HepG2 (cell line): ENCODE results near the gene ZFP69B. TPM values are rescaled to one million over a fixed set of nuclear protein-coding genes. Genes with fewer than 3 reads are reported as not detected.

Experiments used
- CENPX ChIP-seq: sonication (generic); formaldehyde crosslinking; IDR thresholded peaks from 2 replicates; pipeline ENCODE4 v1.9.0; 2021; ENCODE audit warnings: mild to moderate bottlenecking, missing genetic modification reagents, moderate library complexity
- HDAC1 ChIP-seq: sonication (generic); formaldehyde crosslinking; IDR thresholded peaks from 2 replicates; pipeline ENCODE4 v1.5.1; 2020; ENCODE audit warnings: mild to moderate bottlenecking, missing genetic modification reagents
- MAZ ChIP-seq, 2 experiments: sonication (generic) in 1 of 2; formaldehyde crosslinking in 1 of 2; IDR thresholded peaks; 2 replicates each; pipeline versions ENCODE4 v1.5.0 to v1.6.1; 2012 to 2020; ENCODE audit warnings: low read depth in 2 of 2, mild to moderate bottlenecking in 2 of 2, borderline replicate concordance in 1 of 2, improper control_type of control experiment in 1 of 2, low read length in 1 of 2, missing genetic modification reagents in 1 of 2, moderate library complexity in 1 of 2
- MED13 ChIP-seq: sonication (generic); formaldehyde crosslinking; IDR thresholded peaks from 2 replicates; pipeline ENCODE4 v1.5.0; 2020; ENCODE audit warnings: missing genetic modification reagents
- MEIS2 ChIP-seq: sonication (generic); formaldehyde crosslinking; IDR thresholded peaks from 2 replicates; pipeline ENCODE4 v1.9.0; 2021; ENCODE audit warnings: mild to moderate bottlenecking, missing genetic modification reagents
- MXI1 ChIP-seq: IDR thresholded peaks from 3 replicates; pipeline ENCODE4 v1.6.1; 2012; ENCODE audit warnings: low read depth, low read length, inconsistent platforms, borderline replicate concordance
- NFIC ChIP-seq: IDR thresholded peaks from 2 replicates; pipeline ENCODE4 v1.6.1; 2012; ENCODE audit warnings: mild to moderate bottlenecking, low read length, inconsistent platforms
- NFYC ChIP-seq: IDR thresholded peaks from 2 replicates; pipeline ENCODE4 v1.6.1; 2016; ENCODE audit warnings: missing genetic modification reagents, missing compliant biosample characterization
- NRL ChIP-seq: sonication (generic); formaldehyde crosslinking; IDR thresholded peaks from 2 replicates; pipeline ENCODE4 v1.5.0; 2020; ENCODE audit warnings: missing genetic modification reagents, mild to moderate bottlenecking, moderate library complexity, borderline replicate concordance
- TAF15 ChIP-seq: fragments of 200-400 bp; formaldehyde crosslinking; IDR thresholded peaks from one replicate; pipeline ENCODE4 v1.6.1; 2018; ENCODE audit warnings: mild to moderate bottlenecking, low read depth, low read length; ENCODE audit not compliant: poor library complexity, severe bottlenecking
- TEF ChIP-seq: sonication (generic); formaldehyde crosslinking; IDR thresholded peaks from 2 replicates; pipeline ENCODE4 v1.5.0; 2020; ENCODE audit warnings: missing genetic modification reagents
- TP53 ChIP-seq: sonication (generic); formaldehyde crosslinking; conservative IDR thresholded peaks from 2 replicates; pipeline ENCODE4 v1.4.0; 2020; ENCODE audit warnings: missing genetic modification reagents
- XBP1 ChIP-seq: sonication (generic); formaldehyde crosslinking; IDR thresholded peaks from 2 replicates; pipeline ENCODE4 v1.5.0; 2020; ENCODE audit warnings: missing genetic modification reagents
- ZBTB37 ChIP-seq: sonication (generic); formaldehyde crosslinking; IDR thresholded peaks from 2 replicates; pipeline ENCODE4 v1.4.0; 2020; ENCODE audit warnings: mild to moderate bottlenecking, missing genetic modification reagents
- ZBTB38 ChIP-seq: sonication (generic); formaldehyde crosslinking; IDR thresholded peaks from 2 replicates; pipeline ENCODE4 v1.5.1; 2020; ENCODE audit warnings: mild to moderate bottlenecking, missing genetic modification reagents
- ZC3H13 ChIP-seq: sonication (generic); formaldehyde crosslinking; IDR thresholded peaks from 2 replicates; pipeline ENCODE4 v1.8.1; 2023; ENCODE audit warnings: mild to moderate bottlenecking, missing genetic modification reagents, moderate library complexity
- ZNF207 ChIP-seq: fragments of 450-650 bp; IDR thresholded peaks from 2 replicates; pipeline ENCODE4 v1.6.1; 2016; ENCODE audit warnings: antibody characterized with exemption, borderline replicate concordance
- ZNF230 ChIP-seq: sonication (generic); formaldehyde crosslinking; IDR thresholded peaks from 2 replicates; pipeline ENCODE4 v1.4.0; 2020; ENCODE audit warnings: mild to moderate bottlenecking, missing genetic modification reagents
- ZNF282 ChIP-seq: fragments of 450-650 bp; IDR thresholded peaks from 2 replicates; pipeline ENCODE4 v1.6.1; 2018; ENCODE audit not compliant: partially characterized antibody
- ZNF30 ChIP-seq: sonication (generic); formaldehyde crosslinking; IDR thresholded peaks from 2 replicates; pipeline ENCODE4 v1.5.0; 2020; ENCODE audit warnings: mild to moderate bottlenecking, missing genetic modification reagents
- ZNF563 ChIP-seq: sonication (generic); formaldehyde crosslinking; IDR thresholded peaks from 2 replicates; pipeline ENCODE4 v1.8.0; 2022; ENCODE audit warnings: mild to moderate bottlenecking, moderate library complexity, missing genetic modification reagents
- ZNF703 ChIP-seq: sonication (generic); formaldehyde crosslinking; IDR thresholded peaks from 2 replicates; pipeline ENCODE4 v1.5.1; 2020; ENCODE audit warnings: missing genetic modification reagents, mild to moderate bottlenecking, moderate library complexity, borderline replicate concordance
- ZNF720 ChIP-seq: sonication (generic); formaldehyde crosslinking; IDR thresholded peaks from 2 replicates; pipeline ENCODE4 v1.4.0; 2020; ENCODE audit warnings: missing genetic modification reagents
- ZXDC ChIP-seq: sonication (generic); formaldehyde crosslinking; IDR thresholded peaks from 2 replicates; pipeline ENCODE4 v1.5.0; 2020; ENCODE audit warnings: mild to moderate bottlenecking, missing genetic modification reagents
- polyA plus RNA-seq, 8 experiments: library from polyadenylated mRNA; depleted of rRNA in 3 of 8; stranded (reverse) in 7 of 8; unstranded in 1 of 8; fragments of >200 nt; fragmentation: Illumina TruSeq in 4 of 8; extraction: Trizol in 4 of 8; gene quantifications; 2 replicates each; pipeline versions ENCODE4 v1.2.1 to v1.2.3, GENCODE V29; 2011 to 2016; ENCODE audit warnings: low read depth in 4 of 8, missing spikeins in 1 of 8, mixed read lengths in 1 of 8; ENCODE audit not compliant: insufficient read depth in 1 of 8
- total RNA-seq, 5 experiments: library from RNA; depleted of rRNA; stranded (reverse); fragments of >200 nt; fragmentation: Illumina TruSeq; extraction: Trizol; gene quantifications; 2 replicates each; pipeline ENCODE4 v1.2.3, GENCODE V29; 2016; ENCODE audit warnings: low read depth in 1 of 5

Gene ZFP69B
- total and polyA plus RNA-seq, 2 of the 13 experiments (the other 11 are each of a cell fraction or from before 2014, with no cell fraction given), result 4.6 to 7.7 TPM

GRCh38 chr1:40508375-40509341, 58.4 kb downstream of the ZFP69B start, which contains the start of gene EXO5 (continued):
- TF ChIP-seq ZXDC (CRISPR knock-in tag) (0 out of 2 replicates have a peak, but pooled peaks have one; percentile 21), ZNF207 (no peak), CENPX (CRISPR knock-in tag) (no peak), NFYC (CRISPR knock-in tag) (no peak), ZNF230 (CRISPR knock-in tag) (peak; percentile 84), HDAC1 (peak; percentile 93), MAZ (IDR thresholded peaks at IDR 0.05; ENCODE audit: borderline replicate concordance, low read depth, low read length) (no peak), MAZ (CRISPR knock-in tag; IDR thresholded peaks at IDR 0.05; ENCODE audit: low read depth) (0 out of 2 replicates have a peak, but pooled peaks have one; percentile 19), ZNF563 (CRISPR knock-in tag) (peak; percentile 87), TP53 (CRISPR knock-in tag) (0 out of 2 replicates have a peak, but pooled peaks have one; percentile 64), XBP1 (CRISPR knock-in tag) (peak; percentile 93; the same call in 1 of the 2 replicates), NFIC (no peak), ZNF282 (no peak), TEF (CRISPR knock-in tag) (peak; percentile 51; the same call in 1 of the 2 replicates), MED13 (peak; percentile 81), MEIS2 (CRISPR knock-in tag) (peak; percentile 70; the same call in 1 of the 2 replicates), MXI1 (peak; percentile 45; the same call in 1 of the 3 replicates), ZNF703 (CRISPR knock-in tag) (peak; percentile 41; the same call in 1 of the 2 replicates), ZBTB38 (CRISPR knock-in tag) (peak; percentile 88; the same call in 1 of the 2 replicates), ZNF720 (CRISPR knock-in tag) (no peak), TAF15 (no peak), ZNF30 (peak; percentile 51; the same call in 1 of the 2 replicates), NRL (CRISPR knock-in tag) (peak; percentile 80; the same call in 1 of the 2 replicates), ZC3H13 (CRISPR knock-in tag) (no peak), ZBTB37 (CRISPR knock-in tag) (no peak)
